Upper lobe of left lung (tissue), 6 donors: Measurements from ENCODE around the gene GALNT15. TPM values are rescaled to one million over a fixed set of nuclear protein-coding genes. Genes with fewer than 3 reads are reported as not detected.

Source experiments
- ATAC-seq, 2 donors: fragments of 200-7000 bp; cut with Tn5 transposase; one replicate each; pipeline ENCODE4 v1.9.1; 2022; ENCODE audit warnings: mild to moderate bottlenecking in 2 of 2, moderate library complexity in 2 of 2; ENCODE audit not compliant: low FRiP score in 2 of 2
- DNase-seq, 2 donors: peaks; one replicate each; pipeline ENCODE4 v3.0.0-alpha.2; 2019 to 2020
- H3K27ac ChIP-seq, 4 donors: fragments of 200-600 bp; sonication (generic); one replicate each; pipeline ENCODE4 v1.5.1; 2016 to 2019
- H3K27me3 ChIP-seq, 4 donors: fragments of 200-600 bp; sonication (generic); one replicate each; pipeline ENCODE4 v1.5.1; 2017 to 2019
- H3K36me3 ChIP-seq, 4 donors: fragments of 200-600 bp; sonication (generic); one replicate each; pipeline ENCODE4 v1.5.1; 2016 to 2019
- H3K4me1 ChIP-seq, 4 donors: fragments of 200-600 bp; sonication (generic); one replicate each; pipeline ENCODE4 v1.5.1; 2018 to 2019
- H3K4me3 ChIP-seq, 4 donors: fragments of 200-600 bp; sonication (generic); one replicate each; pipeline ENCODE4 v1.5.1; 2017 to 2019; ENCODE audit warnings: mild to moderate bottlenecking in 2 of 4, moderate library complexity in 1 of 4
- H3K9me3 ChIP-seq, 4 donors: fragments of 200-600 bp; sonication (generic); one replicate each; pipeline ENCODE4 v1.5.1; 2018 to 2019
- EP300 ChIP-seq, 4 donors: sonication (generic); formaldehyde crosslinking; IDR thresholded peaks; one replicate each; pipeline ENCODE4 v1.5.1; 2017; ENCODE audit warnings: antibody characterized with exemption in 4 of 4, control low read depth in 2 of 4
- POLR2A ChIP-seq, 4 donors: fragments of 450-650 bp; IDR thresholded peaks; one replicate each; pipeline ENCODE4 v1.5.1; 2016 to 2017; ENCODE audit warnings: antibody characterized with exemption in 4 of 4, mild to moderate bottlenecking in 2 of 4
- POLR2AphosphoS5 ChIP-seq, 2 donors: sonication (generic); formaldehyde crosslinking; IDR thresholded peaks; one replicate each; pipeline ENCODE4 v1.5.1; 2017; ENCODE audit warnings: antibody characterized with exemption in 2 of 2
- WGBS, 2 donors: methylation state at CpG; one replicate each; pipeline ENCODE4 v1.1.5; 2017 to 2018; 5-methylcytosine and 5-hydroxymethylcytosine counted together
- total RNA-seq, 6 donors: library from RNA; depleted of rRNA in 4 of 6; stranded (reverse); fragments of >200 nt in 4 of 6; gene quantifications; one replicate each; pipeline versions ENCODE4 v1.1.0 to v1.2.1, GENCODE V29; 2016 to 2021
- TF ChIP-seq, protein P1 (sequence below), 6 experiments: fragments of 450-650 bp in 4 of 6; fragments of 200-600 bp in 2 of 6; sonication (generic) in 2 of 6; IDR thresholded peaks; one replicate each; pipeline ENCODE4 v1.5.1; 2016 to 2019; ENCODE audit warnings: antibody characterized with exemption in 6 of 6
- donor health status: DM: no; HTN: no; CAD: no; lungs with moderate emphysema.
- donor health status: DM: no; HTN: yes; CAD: no; lungs with severe emphysema.

GALNT15 gene
- total RNA-seq, 6 donors from 2014 or later, result 4.4 to 34.7 (median 11.2) TPM

DNA sequence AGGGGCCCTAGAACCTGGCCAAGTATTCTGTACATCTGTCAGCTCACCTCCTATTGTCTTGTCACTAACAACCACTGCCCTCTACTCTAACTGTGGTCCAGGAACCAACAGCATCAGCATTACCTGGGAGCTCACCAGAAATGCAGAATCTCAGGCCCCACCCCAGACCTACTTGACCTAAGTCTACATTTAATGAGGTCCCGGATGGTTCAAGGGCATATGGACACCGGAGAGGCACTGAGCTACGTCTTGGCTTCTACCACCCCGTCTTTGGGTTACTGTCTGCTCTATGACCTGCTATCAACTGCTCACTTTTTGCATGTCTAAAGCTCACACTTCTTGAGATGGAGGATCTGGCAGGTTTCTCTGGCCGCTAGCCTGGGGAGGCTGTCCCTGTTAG lies 8.1 kb downstream of the GALNT15 start:
- no peak for ATAC-seq
- WGBS, 2 donors, result 72 to 96% methylated on average over 5 of the region's 5 CpGs
- H3K4me1 ChIP-seq, result peaks cover 2 to 18% (median 12%) of the 10 kb centered on the region in 4 donors
- peaks cover 0 to 3% (median 0%) of the 10 kb centered on the region in 4 donors for H3K36me3 ChIP-seq
- no peaks in the 10 kb centered on the region for H3K27me3 ChIP-seq
- TF ChIP-seq EP300 (IDR thresholded peaks at IDR 0.05), result no peak
- TF ChIP-seq, protein P1, sequence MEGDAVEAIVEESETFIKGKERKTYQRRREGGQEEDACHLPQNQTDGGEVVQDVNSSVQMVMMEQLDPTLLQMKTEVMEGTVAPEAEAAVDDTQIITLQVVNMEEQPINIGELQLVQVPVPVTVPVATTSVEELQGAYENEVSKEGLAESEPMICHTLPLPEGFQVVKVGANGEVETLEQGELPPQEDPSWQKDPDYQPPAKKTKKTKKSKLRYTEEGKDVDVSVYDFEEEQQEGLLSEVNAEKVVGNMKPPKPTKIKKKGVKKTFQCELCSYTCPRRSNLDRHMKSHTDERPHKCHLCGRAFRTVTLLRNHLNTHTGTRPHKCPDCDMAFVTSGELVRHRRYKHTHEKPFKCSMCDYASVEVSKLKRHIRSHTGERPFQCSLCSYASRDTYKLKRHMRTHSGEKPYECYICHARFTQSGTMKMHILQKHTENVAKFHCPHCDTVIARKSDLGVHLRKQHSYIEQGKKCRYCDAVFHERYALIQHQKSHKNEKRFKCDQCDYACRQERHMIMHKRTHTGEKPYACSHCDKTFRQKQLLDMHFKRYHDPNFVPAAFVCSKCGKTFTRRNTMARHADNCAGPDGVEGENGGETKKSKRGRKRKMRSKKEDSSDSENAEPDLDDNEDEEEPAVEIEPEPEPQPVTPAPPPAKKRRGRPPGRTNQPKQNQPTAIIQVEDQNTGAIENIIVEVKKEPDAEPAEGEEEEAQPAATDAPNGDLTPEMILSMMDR (IDR thresholded peaks at IDR 0.05), result no peak
- no peak for TF ChIP-seq POLR2AphosphoS5 (IDR thresholded peaks at IDR 0.05)
- no peak for TF ChIP-seq POLR2A (IDR thresholded peaks at IDR 0.05)
- no peak overlapping the region for H3K4me3 ChIP-seq
- H3K27ac ChIP-seq, result no peak overlapping the region
- no peaks in the 10 kb centered on the region for H3K9me3 ChIP-seq
- DNase-seq, result no peak

DNA sequence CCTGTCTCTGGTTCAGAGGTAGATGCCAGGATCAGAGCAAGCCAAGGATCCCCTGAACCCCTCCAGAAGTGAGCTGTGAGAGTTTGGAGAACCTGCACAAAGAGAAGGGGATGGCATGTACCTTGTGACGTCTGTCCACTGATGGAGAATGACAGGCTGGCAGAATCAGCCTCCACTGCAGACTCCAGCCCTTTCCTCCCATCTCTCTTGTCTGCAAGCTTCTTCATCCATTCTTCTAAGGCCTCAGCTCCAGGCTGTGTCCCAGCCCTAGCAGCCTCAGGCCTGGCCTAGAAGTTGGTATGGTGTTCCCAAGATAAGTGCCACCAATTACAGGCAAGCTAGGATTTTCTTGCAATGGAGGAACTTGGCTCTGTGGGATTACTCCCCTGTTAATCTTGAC lies 8.6 kb downstream of the GALNT15 start:
- ATAC-seq (no peak), DNase-seq (no peak)
- WGBS, 2 donors, result 89 to 100% methylated on average over 1 of the region's 1 CpG
- H3K36me3 ChIP-seq, result peaks cover 0 to 3% (median 0%) of the 10 kb centered on the region in 4 donors
- H3K4me3 ChIP-seq, result no peak overlapping the region
- H3K4me1 ChIP-seq, result peaks cover 2 to 14% (median 11%) of the 10 kb centered on the region in 4 donors
- H3K9me3 ChIP-seq, result no peaks in the 10 kb centered on the region
- TF ChIP-seq, protein P1 (IDR thresholded peaks at IDR 0.05), result no peak
- TF ChIP-seq POLR2AphosphoS5 (IDR thresholded peaks at IDR 0.05) (no peak), POLR2A (IDR thresholded peaks at IDR 0.05) (no peak), EP300 (IDR thresholded peaks at IDR 0.05) (no peak)
- no peaks in the 10 kb centered on the region for H3K27me3 ChIP-seq
- no peak overlapping the region for H3K27ac ChIP-seq

DNA sequence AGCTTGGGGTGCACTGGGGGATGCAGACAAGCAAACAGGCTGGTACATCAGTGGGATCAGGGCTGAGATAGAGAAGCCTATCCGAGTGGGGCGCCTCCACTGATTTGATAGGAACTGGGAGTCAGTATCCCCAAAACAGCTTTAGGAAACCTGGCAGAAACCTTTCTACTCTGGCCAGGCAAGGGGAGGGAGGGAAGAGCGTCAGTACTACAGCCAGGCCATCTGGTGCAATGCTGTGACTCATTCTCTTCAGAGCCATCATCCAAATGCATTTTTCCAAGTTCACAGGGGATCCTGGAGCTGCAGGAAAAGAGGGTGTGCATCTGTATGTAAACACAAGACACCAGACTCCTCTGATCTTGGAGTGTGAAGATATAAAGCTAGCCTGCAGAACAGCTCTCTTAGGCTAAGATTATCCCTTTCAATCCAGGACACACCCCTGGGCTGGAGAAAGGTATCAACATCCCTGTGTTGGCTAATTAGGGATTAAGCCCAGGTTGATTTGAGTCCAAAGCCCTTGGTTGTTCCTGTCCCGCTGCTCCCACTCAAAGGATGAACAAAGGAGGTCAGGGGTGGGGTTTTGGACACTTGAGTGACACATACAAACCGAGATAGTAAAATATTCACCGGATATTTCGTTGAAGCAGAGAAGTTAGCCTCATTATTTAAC lies 9.3 kb downstream of the GALNT15 start:
- no peaks in the 10 kb centered on the region for H3K27me3 ChIP-seq
- no peak overlapping the region for H3K27ac ChIP-seq
- H3K4me1 ChIP-seq, result peaks cover 0 to 9% (median 5%) of the 10 kb centered on the region in 4 donors
- peaks cover 0 to 3% (median 0%) of the 10 kb centered on the region in 4 donors for H3K36me3 ChIP-seq
- H3K4me3 ChIP-seq, result no peak overlapping the region
- DNase-seq, result no peak
- WGBS, 2 donors, result 76 to 84% methylated on average over 7 of the region's 7 CpGs
- no peak for TF ChIP-seq POLR2AphosphoS5 (IDR thresholded peaks at IDR 0.05)
- TF ChIP-seq EP300 (IDR thresholded peaks at IDR 0.05), result no peak
- TF ChIP-seq POLR2A (IDR thresholded peaks at IDR 0.05), result no peak
- TF ChIP-seq, protein P1 (IDR thresholded peaks at IDR 0.05), result no peak
- H3K9me3 ChIP-seq, result no peaks in the 10 kb centered on the region
- ATAC-seq, result peak in 1 of 2 donors; percentile 71

DNA sequence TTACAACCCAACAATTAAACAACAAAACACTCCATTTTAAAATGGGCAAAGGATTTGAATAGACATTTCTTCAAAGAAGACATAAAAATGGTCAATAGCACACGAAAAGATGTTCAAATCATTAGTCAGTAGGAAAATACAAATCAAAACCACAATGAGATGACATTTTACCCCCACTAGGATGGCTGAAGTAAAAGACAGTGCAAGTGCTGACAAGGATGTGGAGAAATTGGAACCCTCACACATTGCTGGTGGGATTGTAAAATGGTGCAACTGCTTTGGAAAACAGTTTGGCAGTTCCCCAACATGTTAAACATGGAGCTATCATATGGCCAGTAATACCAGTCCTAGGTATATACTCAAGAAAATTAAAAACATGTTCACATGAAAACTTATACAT lies 11.6 kb downstream of the GALNT15 start:
- no peaks in the 10 kb centered on the region for H3K9me3 ChIP-seq
- DNase-seq, result no peak
- H3K4me1 ChIP-seq, result peaks cover 0 to 8% (median 5%) of the 10 kb centered on the region in 4 donors
- ATAC-seq, result no peak
- TF ChIP-seq POLR2A (IDR thresholded peaks at IDR 0.05) (no peak), POLR2AphosphoS5 (IDR thresholded peaks at IDR 0.05) (no peak), EP300 (IDR thresholded peaks at IDR 0.05) (no peak)
- TF ChIP-seq, protein P1 (IDR thresholded peaks at IDR 0.05), result no peak
- H3K27ac ChIP-seq, result no peak overlapping the region
- H3K36me3 ChIP-seq, result no peaks in the 10 kb centered on the region
- WGBS, 2 donors, result 65 to 68% methylated on average over 1 of the region's 1 CpG
- no peaks in the 10 kb centered on the region for H3K27me3 ChIP-seq
- H3K4me3 ChIP-seq, result no peak overlapping the region

DNA sequence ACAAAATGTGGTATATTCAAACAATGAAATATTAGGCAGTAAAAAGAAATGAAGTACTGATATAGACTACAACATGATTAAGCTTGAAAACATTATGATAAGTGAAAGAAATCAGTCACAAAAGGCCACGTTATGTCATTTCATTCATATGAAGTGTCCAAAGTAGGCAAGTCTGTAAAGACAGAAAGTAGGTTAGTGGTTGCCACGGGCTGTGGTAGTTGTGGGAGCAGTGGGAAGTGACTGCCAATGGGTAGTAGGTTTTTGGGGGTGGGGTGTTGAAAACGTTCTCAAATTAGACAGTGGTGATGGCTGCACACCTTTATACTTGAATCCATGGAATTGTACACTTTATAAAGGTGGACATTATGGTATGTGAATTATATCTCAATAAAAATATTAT lies 12.1 kb downstream of the GALNT15 start:
- no peak for DNase-seq
- H3K4me1 ChIP-seq, result peaks cover 0 to 4% (median 3%) of the 10 kb centered on the region in 4 donors
- no peak overlapping the region for H3K4me3 ChIP-seq
- no peak for TF ChIP-seq POLR2AphosphoS5 (IDR thresholded peaks at IDR 0.05)
- TF ChIP-seq, protein P1 (IDR thresholded peaks at IDR 0.05), result no peak
- no peaks in the 10 kb centered on the region for H3K27me3 ChIP-seq
- no peak overlapping the region for H3K27ac ChIP-seq
- no peaks in the 10 kb centered on the region for H3K36me3 ChIP-seq
- 63 to 72% methylated on average over 3 of the region's 3 CpGs for WGBS, 2 donors
- ATAC-seq, result no peak
- no peaks in the 10 kb centered on the region for H3K9me3 ChIP-seq
